Measurements from ENCODE around the gene ACBD6. TPM values are rescaled to one million over a fixed set of nuclear protein-coding genes. Genes with fewer than 3 reads are reported as not detected.

Gene ACBD6
- total and polyA plus RNA-seq, 2 donors (not counting 1 experiment from before 2014, with no cell fraction given) = 52.9 to 80.9 TPM

GRCh38 chr1:180536821-180537372 is 34.5 kb upstream of the ACBD6 start:
- CTCF ChIA-PET = interaction anchor here (0.6 to 15.0 kb wide), 6 partner anchors 21 to 1527 kb away, joined by 3 to 210 read pairs (median 6); no protein-coding TSS in a partner anchor
- DNase-seq (no peak), ATAC-seq (ENCODE audit: low read depth) (no peak)
- H3K4me1 Mint-ChIP-seq = no peaks in the 10 kb centered on the region
- H3K27me3 Mint-ChIP-seq = peaks cover 11% of the 10 kb centered on the region
- Histone ChIP-seq H3K27ac (ENCODE audit: low read length in 2 of 2) (no peak overlapping the region), H3K9ac (ENCODE audit: low read length) (no peak overlapping the region), H3K9me3 (ENCODE audit: control extremely low read depth in 1 of 3, control insufficient read depth in 2 of 3, insufficient read depth in 1 of 3, low read length in 2 of 3) (no peaks in the 10 kb centered on the region), H3K36me3 (replicated peaks in 1 of 2; ENCODE audit: control extremely low read depth in 1 of 2, control insufficient read depth in 1 of 2, extremely low read depth in 1 of 2, insufficient read depth in 2 of 2, low read length in 1 of 2) (no peaks in the 10 kb centered on the region), H4K20me1 (ENCODE audit: control insufficient read depth, insufficient read depth, low read length, poor library complexity, severe bottlenecking) (no peaks in the 10 kb centered on the region), H3K4me3 (ENCODE audit: control extremely low read depth in 1 of 5, extremely low read depth in 1 of 5, insufficient read depth in 1 of 5, low read depth in 2 of 5, low read length in 4 of 5) (no peak overlapping the region), H3K79me2 (ENCODE audit: control insufficient read depth, insufficient read depth, low read length) (no peaks in the 10 kb centered on the region), H3K4me2 (replicated peaks; ENCODE audit: low read depth, low read length, poor library complexity, severe bottlenecking) (no peak overlapping the region), H3K27me3 (replicated peaks in 1 of 4; ENCODE audit: control extremely low read depth in 1 of 4, control insufficient read depth in 3 of 4, insufficient read depth in 4 of 4, low read length in 3 of 4) (peaks cover 0 to 4% (median 0%) of the 10 kb centered on the region in 4 experiments), H3K4me1 (ENCODE audit: control insufficient read depth in 2 of 2, insufficient read depth in 2 of 2, low read length in 2 of 2) (no peaks in the 10 kb centered on the region), H2AFZ (ENCODE audit: insufficient read depth, low read depth, low read length, poor library complexity, severe bottlenecking) (no peak overlapping the region)
- intact Hi-C loops (cut with micrococcal nuclease) = no loop called here
- POLR2A ChIA-PET = no interaction called here
- no peak overlapping the region for H3K27ac Mint-ChIP-seq
- TF ChIP-seq CTCF (IDR thresholded peaks at IDR 0.05) (no peak), EZH2 (IDR thresholded peaks at IDR 0.05; ENCODE audit: borderline replicate concordance, insufficient read depth, low read depth, low read length, poor library complexity, severe bottlenecking) (no peak)
- H3K4me3 Mint-ChIP-seq = no peak overlapping the region
- WGBS (ENCODE audit: insufficient coverage) = 81% methylated on average over 5 of the region's 7 CpGs
- no peaks in the 10 kb centered on the region for H3K9me3 Mint-ChIP-seq (ENCODE audit: insufficient read depth)

- DNase-seq (no peak), ATAC-seq (ENCODE audit: low read depth) (no peak)
- no peak overlapping the region for H3K9ac ChIP-seq (ENCODE audit: low read length)
- H3K9me3 ChIP-seq (ENCODE audit: control extremely low read depth in 1 of 3, control insufficient read depth in 2 of 3, insufficient read depth in 1 of 3, low read length in 2 of 3) = no peaks in the 10 kb centered on the region
- no peak overlapping the region for H3K4me2 ChIP-seq (replicated peaks; ENCODE audit: low read depth, low read length, poor library complexity, severe bottlenecking)
- no peak overlapping the region for H3K27ac ChIP-seq (ENCODE audit: low read length in 2 of 2)
- H3K27me3 Mint-ChIP-seq = peaks cover 11% of the 10 kb centered on the region
- H3K79me2 ChIP-seq (ENCODE audit: control insufficient read depth, insufficient read depth, low read length) = no peaks in the 10 kb centered on the region
- H3K4me3 Mint-ChIP-seq = no peak overlapping the region
- TF ChIP-seq EZH2 (IDR thresholded peaks at IDR 0.05; ENCODE audit: borderline replicate concordance, insufficient read depth, low read depth, low read length, poor library complexity, severe bottlenecking) = no peak
- no peak for TF ChIP-seq CTCF (IDR thresholded peaks at IDR 0.05)
- POLR2A ChIA-PET = no interaction called here
- H3K9me3 Mint-ChIP-seq (ENCODE audit: insufficient read depth) = no peaks in the 10 kb centered on the region
- H3K4me3 ChIP-seq (ENCODE audit: control extremely low read depth in 1 of 5, extremely low read depth in 1 of 5, insufficient read depth in 1 of 5, low read depth in 2 of 5, low read length in 4 of 5) = no peak overlapping the region
- H2AFZ ChIP-seq (ENCODE audit: insufficient read depth, low read depth, low read length, poor library complexity, severe bottlenecking) = no peak overlapping the region
- CTCF ChIA-PET = interaction anchor here (0.9 to 15.0 kb wide), 2 partner anchors 318 to 327 kb away, joined by 5 to 210 read pairs; no protein-coding TSS in a partner anchor
- H3K4me1 ChIP-seq (ENCODE audit: control insufficient read depth in 2 of 2, insufficient read depth in 2 of 2, low read length in 2 of 2) = no peaks in the 10 kb centered on the region
- no peaks in the 10 kb centered on the region for H4K20me1 ChIP-seq (ENCODE audit: control insufficient read depth, insufficient read depth, low read length, poor library complexity, severe bottlenecking)
- H3K4me1 Mint-ChIP-seq = no peaks in the 10 kb centered on the region
- intact Hi-C loops (cut with micrococcal nuclease) = no loop called here
- H3K36me3 ChIP-seq (replicated peaks in 1 of 2; ENCODE audit: control extremely low read depth in 1 of 2, control insufficient read depth in 1 of 2, extremely low read depth in 1 of 2, insufficient read depth in 2 of 2, low read length in 1 of 2) = no peaks in the 10 kb centered on the region
- peaks cover 0 to 4% (median 0%) of the 10 kb centered on the region in 4 experiments for H3K27me3 ChIP-seq (replicated peaks in 1 of 4; ENCODE audit: control extremely low read depth in 1 of 4, control insufficient read depth in 3 of 4, insufficient read depth in 4 of 4, low read length in 3 of 4)
- WGBS (ENCODE audit: insufficient coverage) = 96% methylated on average over 4 of the region's 5 CpGs
- H3K27ac Mint-ChIP-seq = no peak overlapping the region
These were observed 33.1 kb upstream of the ACBD6 start for GRCh38 chr1:180535418-180535999.

All from B cell (primary cell).